WI38 (cell line): ENCODE data around the gene RAD23B.

Experiments
- H3K4me3 ChIP-seq: 2 replicates; pipeline ENCODE4 v1.5.1; 2011; ENCODE audit warnings: low read depth, mild to moderate bottlenecking, control low read depth, low read length
- TF ChIP-seq, protein P1 (sequence below): IDR thresholded peaks from 2 replicates; pipeline ENCODE4 v1.5.1; 2012; ENCODE audit warnings: low read depth, mild to moderate bottlenecking, control low read depth, low read length

RAD23B gene

GRCh38 chr9:107275530-107275929 is 7.5 kb upstream of the RAD23B start:
- H3K4me3 ChIP-seq = no peak overlapping the region
- TF ChIP-seq, protein P1, sequence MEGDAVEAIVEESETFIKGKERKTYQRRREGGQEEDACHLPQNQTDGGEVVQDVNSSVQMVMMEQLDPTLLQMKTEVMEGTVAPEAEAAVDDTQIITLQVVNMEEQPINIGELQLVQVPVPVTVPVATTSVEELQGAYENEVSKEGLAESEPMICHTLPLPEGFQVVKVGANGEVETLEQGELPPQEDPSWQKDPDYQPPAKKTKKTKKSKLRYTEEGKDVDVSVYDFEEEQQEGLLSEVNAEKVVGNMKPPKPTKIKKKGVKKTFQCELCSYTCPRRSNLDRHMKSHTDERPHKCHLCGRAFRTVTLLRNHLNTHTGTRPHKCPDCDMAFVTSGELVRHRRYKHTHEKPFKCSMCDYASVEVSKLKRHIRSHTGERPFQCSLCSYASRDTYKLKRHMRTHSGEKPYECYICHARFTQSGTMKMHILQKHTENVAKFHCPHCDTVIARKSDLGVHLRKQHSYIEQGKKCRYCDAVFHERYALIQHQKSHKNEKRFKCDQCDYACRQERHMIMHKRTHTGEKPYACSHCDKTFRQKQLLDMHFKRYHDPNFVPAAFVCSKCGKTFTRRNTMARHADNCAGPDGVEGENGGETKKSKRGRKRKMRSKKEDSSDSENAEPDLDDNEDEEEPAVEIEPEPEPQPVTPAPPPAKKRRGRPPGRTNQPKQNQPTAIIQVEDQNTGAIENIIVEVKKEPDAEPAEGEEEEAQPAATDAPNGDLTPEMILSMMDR = no peak

- no peak overlapping the region for H3K4me3 ChIP-seq
- TF ChIP-seq, protein P1 = no peak
Observed at GRCh38 chr9:107276966-107277710, 5.9 kb upstream of the RAD23B start.

GRCh38 chr9:107277801-107278200 is 5.3 kb upstream of the RAD23B start:
- TF ChIP-seq, protein P1 = no peak
- H3K4me3 ChIP-seq = no peak overlapping the region

- H3K4me3 ChIP-seq = no peak overlapping the region
- TF ChIP-seq, protein P1 = no peak
Observed at GRCh38 chr9:107279086-107279485, 4.0 kb upstream of the RAD23B start.

DNA sequence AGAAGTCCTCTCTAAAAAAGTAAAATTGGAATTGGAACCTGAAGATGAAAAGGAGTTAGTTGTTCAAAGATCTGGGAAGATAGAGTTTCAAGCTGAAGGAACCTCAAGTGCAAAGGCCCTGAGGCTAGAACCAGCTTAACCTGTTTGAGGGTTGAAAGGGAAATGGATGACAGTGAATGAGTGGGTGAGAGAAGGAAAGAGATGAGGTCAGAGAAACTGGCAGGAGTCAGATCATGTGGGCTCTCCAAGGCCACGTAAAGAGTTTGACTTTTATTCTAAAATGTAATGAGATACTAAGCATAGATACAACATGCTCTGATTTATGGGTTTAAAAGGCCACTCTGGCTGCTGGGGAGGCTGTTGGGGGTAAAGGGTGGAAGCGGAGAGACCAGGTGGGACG is 2.5 kb upstream of the RAD23B start:
- no peak overlapping the region for H3K4me3 ChIP-seq
- TF ChIP-seq, protein P1 = no peak

DNA sequence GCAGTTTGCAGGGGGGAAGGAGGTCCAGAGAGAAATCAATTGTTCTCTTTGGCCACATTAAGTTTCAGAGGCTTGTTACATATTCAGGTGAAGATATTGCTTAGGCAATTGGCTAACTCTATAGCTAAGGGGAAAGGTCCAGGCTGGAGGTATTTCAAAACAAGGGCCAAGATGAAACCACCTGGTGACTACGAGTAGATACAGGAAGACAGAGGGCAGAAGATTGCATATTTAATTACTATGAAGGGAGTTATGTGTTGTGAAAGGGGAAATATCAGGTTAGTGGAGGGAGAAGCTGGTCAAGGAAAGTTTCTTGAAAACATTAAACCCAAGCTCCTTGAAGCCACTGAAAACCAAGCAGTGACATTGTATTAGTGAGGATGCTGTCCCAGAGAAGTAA is 1.9 kb upstream of the RAD23B start:
- no peak overlapping the region for H3K4me3 ChIP-seq
- TF ChIP-seq, protein P1 = no peak

DNA sequence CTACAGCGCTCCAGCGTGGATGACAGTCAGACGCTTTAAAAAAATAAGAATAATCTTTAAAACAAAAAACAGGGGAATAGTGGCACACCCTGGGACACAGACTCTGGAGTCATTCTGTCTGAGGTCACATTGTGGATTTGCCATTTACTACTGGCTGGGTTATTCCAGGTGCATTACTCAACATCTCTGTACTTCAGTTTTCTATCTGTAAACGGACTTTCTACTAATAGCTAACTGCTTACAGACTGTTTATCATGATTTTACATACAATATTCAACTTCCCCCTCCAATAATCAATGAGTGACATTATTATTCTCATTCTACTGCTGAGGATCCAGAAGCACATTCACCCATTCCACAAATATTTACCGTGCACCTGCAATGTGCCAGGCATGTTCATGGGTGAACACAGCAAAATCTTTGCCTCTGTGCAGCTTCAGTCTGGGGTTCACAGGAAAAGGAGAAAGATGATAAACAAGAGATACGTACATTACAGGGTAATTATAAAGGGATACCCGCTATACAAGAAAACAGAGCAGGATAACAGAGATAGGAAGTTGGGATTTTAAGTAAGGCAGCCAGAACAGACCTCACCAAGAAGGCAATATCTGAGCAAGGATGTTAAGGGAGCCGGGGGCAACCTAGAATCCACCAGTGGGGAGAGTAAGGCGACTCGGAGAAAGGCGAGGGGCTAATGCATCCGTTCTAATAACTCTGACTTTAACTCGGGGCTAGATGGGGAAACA is 984 bp upstream of the RAD23B start:
- TF ChIP-seq, protein P1 = no peak
- H3K4me3 ChIP-seq = peak overlapping the region; percentile 61
